GM23338 (cell line): ENCODE measurements around the gene PLA2G1B.
"Not testable (repeated sequence)": the region's sequence is repeated elsewhere in the genome, so short reads cannot be mapped to it uniquely, and the experiment has no call there.

Experiments
- CREB1 ChIP-seq: fragments of 250-450 bp; sonication (Bioruptor Pico); IDR thresholded peaks from 2 replicates; pipeline ENCODE4 v1.5.0; 2020; ENCODE audit warnings: low read depth, mild to moderate bottlenecking, moderate library complexity
- ETS1 ChIP-seq: IDR thresholded peaks from 2 replicates; pipeline ENCODE4 v1.6.1; 2016; ENCODE audit warnings: antibody characterized with exemption
- EZH2 ChIP-seq: fragments of 200-600 bp; sonication (generic); IDR thresholded peaks from one replicate; pipeline ENCODE4 v1.8.0; 2017; ENCODE audit warnings: antibody characterized with exemption, mild to moderate bottlenecking, low read depth; ENCODE audit not compliant: unreplicated experiment
- EZH2phosphoT487 ChIP-seq: fragments of 200-600 bp; sonication (generic); IDR thresholded peaks from one replicate; pipeline ENCODE4 v1.8.1; 2018; ENCODE audit warnings: antibody characterized with exemption; ENCODE audit not compliant: unreplicated experiment
- JUNB ChIP-seq: IDR thresholded peaks from one replicate; pipeline ENCODE4 v1.6.1; 2016; ENCODE audit warnings: antibody characterized with exemption; ENCODE audit not compliant: unreplicated experiment
- NANOG ChIP-seq: IDR thresholded peaks from 2 replicates; pipeline ENCODE4 v1.6.1; 2016; ENCODE audit warnings: antibody characterized with exemption, borderline replicate concordance
- POLR2AphosphoS5 ChIP-seq: IDR thresholded peaks from 2 replicates; pipeline ENCODE4 v1.6.1; 2016; ENCODE audit warnings: antibody characterized with exemption, low read depth
- TF ChIP-seq, protein P1 (sequence below), 2 experiments: fragments of 200-600 bp in 1 of 2; sonication (generic) in 1 of 2; conservative IDR thresholded peaks; 2 replicates each; pipeline versions ENCODE4 v1.5.1 to v1.6.1; 2016 to 2017; ENCODE audit warnings: antibody characterized with exemption in 2 of 2, low read depth in 2 of 2, mild to moderate bottlenecking in 2 of 2, moderate library complexity in 1 of 2
- TF ChIP-seq, protein P2 (sequence below): IDR thresholded peaks from one replicate; pipeline ENCODE4 v1.6.1; 2018; ENCODE audit warnings: antibody characterized with exemption; ENCODE audit not compliant: unreplicated experiment

DNA sequence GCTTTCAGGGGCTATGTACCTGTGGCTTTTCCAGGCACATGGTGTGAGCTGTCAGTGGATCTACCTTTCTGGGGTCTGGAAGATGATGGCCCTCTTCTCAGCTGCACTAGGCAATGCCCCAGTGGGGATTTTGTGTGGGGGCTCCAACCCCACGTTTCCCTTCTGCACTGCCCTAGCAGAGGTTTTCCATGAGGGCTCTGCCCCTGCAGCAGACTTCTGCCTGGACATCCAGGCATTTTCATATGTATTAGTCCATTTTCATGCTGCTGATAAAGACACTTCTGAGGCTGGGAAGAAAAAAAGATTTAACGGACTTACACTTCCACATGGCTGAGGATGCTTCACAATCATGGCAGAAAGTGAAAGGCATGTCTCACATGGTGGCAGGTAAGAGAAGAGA is 8.8 kb upstream of the PLA2G1B start:
- TF ChIP-seq, protein P1, sequence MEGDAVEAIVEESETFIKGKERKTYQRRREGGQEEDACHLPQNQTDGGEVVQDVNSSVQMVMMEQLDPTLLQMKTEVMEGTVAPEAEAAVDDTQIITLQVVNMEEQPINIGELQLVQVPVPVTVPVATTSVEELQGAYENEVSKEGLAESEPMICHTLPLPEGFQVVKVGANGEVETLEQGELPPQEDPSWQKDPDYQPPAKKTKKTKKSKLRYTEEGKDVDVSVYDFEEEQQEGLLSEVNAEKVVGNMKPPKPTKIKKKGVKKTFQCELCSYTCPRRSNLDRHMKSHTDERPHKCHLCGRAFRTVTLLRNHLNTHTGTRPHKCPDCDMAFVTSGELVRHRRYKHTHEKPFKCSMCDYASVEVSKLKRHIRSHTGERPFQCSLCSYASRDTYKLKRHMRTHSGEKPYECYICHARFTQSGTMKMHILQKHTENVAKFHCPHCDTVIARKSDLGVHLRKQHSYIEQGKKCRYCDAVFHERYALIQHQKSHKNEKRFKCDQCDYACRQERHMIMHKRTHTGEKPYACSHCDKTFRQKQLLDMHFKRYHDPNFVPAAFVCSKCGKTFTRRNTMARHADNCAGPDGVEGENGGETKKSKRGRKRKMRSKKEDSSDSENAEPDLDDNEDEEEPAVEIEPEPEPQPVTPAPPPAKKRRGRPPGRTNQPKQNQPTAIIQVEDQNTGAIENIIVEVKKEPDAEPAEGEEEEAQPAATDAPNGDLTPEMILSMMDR (conservative IDR thresholded peaks at IDR 0.05; ENCODE audit: low read depth in 2 of 2) = not testable (repeated sequence)
- TF ChIP-seq, protein P2, sequence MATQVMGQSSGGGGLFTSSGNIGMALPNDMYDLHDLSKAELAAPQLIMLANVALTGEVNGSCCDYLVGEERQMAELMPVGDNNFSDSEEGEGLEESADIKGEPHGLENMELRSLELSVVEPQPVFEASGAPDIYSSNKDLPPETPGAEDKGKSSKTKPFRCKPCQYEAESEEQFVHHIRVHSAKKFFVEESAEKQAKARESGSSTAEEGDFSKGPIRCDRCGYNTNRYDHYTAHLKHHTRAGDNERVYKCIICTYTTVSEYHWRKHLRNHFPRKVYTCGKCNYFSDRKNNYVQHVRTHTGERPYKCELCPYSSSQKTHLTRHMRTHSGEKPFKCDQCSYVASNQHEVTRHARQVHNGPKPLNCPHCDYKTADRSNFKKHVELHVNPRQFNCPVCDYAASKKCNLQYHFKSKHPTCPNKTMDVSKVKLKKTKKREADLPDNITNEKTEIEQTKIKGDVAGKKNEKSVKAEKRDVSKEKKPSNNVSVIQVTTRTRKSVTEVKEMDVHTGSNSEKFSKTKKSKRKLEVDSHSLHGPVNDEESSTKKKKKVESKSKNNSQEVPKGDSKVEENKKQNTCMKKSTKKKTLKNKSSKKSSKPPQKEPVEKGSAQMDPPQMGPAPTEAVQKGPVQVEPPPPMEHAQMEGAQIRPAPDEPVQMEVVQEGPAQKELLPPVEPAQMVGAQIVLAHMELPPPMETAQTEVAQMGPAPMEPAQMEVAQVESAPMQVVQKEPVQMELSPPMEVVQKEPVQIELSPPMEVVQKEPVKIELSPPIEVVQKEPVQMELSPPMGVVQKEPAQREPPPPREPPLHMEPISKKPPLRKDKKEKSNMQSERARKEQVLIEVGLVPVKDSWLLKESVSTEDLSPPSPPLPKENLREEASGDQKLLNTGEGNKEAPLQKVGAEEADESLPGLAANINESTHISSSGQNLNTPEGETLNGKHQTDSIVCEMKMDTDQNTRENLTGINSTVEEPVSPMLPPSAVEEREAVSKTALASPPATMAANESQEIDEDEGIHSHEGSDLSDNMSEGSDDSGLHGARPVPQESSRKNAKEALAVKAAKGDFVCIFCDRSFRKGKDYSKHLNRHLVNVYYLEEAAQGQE = not testable (repeated sequence)
- TF ChIP-seq CREB1, POLR2AphosphoS5, EZH2, EZH2phosphoT487, NANOG, JUNB, ETS1: not testable (repeated sequence)
